GM20000 (cell line): ENCODE data around the gene NDEL1.
"Not testable (repeated sequence)": the region's sequence is repeated elsewhere in the genome, so short reads cannot be mapped to it uniquely, and the experiment has no call there.

Source experiments
- DNase-seq: peaks from one replicate; pipeline ENCODE4 v3.0.0; 2012; ENCODE audit warnings: low spot score
- TF ChIP-seq, protein P1 (sequence below): IDR thresholded peaks from 2 replicates; pipeline ENCODE4 v1.5.1; 2012; ENCODE audit warnings: mild to moderate bottlenecking, control low read depth; ENCODE audit errors: extremely low read depth, missing control alignments

NDEL1 gene

DNA sequence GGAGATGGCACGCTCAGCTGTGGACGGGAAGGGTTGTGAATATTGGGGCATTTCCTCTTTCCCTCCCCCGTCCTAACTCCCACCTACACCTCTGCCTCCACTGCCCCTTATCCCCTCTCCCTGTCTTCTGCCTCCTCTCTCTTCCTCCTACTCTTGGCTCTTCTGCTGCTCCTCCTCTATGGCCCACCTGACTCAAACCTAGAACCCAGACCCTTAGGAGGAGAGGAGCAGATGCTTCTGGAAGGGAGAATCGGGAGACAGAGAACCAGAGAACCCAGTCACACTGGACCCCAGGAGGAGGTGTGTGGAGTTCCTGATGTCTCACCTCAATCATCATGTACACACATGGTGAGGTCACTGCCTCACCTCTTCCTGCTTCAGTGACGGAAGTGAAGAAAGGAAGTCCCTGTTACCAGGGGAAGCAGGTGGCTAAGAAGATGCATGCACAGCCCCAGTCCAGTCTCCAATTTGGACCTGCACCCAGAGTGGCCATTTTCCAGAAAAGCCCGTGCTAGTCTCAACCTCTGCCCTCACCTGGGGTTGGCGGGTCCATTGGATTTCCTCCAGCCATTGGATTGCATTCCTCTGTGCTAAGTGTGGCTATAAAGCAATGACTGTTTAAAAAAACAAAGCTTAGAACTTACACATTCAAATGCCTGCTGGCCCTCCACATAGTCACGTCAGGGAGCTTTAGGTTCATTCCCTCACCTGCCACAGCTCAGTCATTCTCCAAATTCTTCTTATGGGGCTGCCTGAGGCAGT is 42.0 kb upstream of the NDEL1 start:
- DNase-seq, result no peak
- TF ChIP-seq, protein P1, sequence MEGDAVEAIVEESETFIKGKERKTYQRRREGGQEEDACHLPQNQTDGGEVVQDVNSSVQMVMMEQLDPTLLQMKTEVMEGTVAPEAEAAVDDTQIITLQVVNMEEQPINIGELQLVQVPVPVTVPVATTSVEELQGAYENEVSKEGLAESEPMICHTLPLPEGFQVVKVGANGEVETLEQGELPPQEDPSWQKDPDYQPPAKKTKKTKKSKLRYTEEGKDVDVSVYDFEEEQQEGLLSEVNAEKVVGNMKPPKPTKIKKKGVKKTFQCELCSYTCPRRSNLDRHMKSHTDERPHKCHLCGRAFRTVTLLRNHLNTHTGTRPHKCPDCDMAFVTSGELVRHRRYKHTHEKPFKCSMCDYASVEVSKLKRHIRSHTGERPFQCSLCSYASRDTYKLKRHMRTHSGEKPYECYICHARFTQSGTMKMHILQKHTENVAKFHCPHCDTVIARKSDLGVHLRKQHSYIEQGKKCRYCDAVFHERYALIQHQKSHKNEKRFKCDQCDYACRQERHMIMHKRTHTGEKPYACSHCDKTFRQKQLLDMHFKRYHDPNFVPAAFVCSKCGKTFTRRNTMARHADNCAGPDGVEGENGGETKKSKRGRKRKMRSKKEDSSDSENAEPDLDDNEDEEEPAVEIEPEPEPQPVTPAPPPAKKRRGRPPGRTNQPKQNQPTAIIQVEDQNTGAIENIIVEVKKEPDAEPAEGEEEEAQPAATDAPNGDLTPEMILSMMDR, result no peak

- not testable (repeated sequence) for DNase-seq
Observed at GRCh38 chr17:8394497-8394896, 41.2 kb upstream of the NDEL1 start.

GRCh38 chr17:8397636-8398035 is 38.0 kb upstream of the NDEL1 start, which contains the start of gene RNF222:
TSS of gene RNF222 (minus strand) at chr17:8397827. CDS start at chr17:8393461, 4,366 bp downstream.
- DNase-seq, result no peak
- TF ChIP-seq, protein P1, result no peak

GRCh38 chr17:8398980-8399379 is 36.7 kb upstream of the NDEL1 start:
- TF ChIP-seq, protein P1, result no peak

GRCh38 chr17:8401107-8401506 is 34.6 kb upstream of the NDEL1 start:
- DNase-seq, result no peak
- TF ChIP-seq, protein P1, result no peak

More at GRCh38 chr17:8398980-8399379, 36.7 kb upstream of the NDEL1 start:
- DNase-seq, result no peak

DNA sequence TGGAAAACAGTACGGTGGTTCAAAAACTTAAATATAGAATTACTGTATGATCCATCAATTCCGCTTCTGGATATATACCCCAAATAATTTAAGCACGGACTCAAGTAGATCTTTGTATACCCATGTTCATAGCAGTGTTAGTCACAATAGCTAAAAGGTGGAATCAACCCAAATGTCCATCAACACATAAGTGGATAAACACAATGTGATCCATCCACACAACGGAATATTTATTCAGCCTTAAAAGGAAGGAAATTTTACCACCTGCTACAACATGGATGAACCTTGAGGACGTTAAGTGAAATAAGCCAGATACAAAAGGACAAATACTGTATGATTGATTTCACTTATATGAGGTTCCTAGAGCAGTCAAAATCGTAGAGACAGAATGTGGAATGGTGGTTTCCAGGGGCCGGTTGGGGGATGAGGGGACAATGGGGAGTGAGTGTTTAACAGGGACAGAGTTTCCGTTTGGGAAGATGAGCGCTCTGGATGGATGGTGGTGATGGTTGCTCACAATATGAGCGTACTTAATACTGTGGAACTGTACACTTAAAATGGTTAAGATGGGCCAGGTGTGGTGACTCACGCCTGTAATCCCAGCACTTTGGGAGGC is 32.7 kb upstream of the NDEL1 start:
- TF ChIP-seq, protein P1, result no peak
- DNase-seq, result no peak

- DNase-seq, result no peak
- TF ChIP-seq, protein P1, result no peak
Observed at GRCh38 chr17:8405499-8406016, 30.1 kb upstream of the NDEL1 start.
